H9 (cell line): ENCODE results near the gene GGT1. TPM values are rescaled to one million over a fixed set of nuclear protein-coding genes. Genes with fewer than 3 reads are reported as not detected.
A peak's percentile ranks its signal among the peaks of the same experiment; 100 is the strongest.

ENCODE experiments used
- DNase-seq: peaks from one replicate; pipeline ENCODE4 v3.0.0-alpha.2; 2017
- H2AFZ ChIP-seq: one replicate; pipeline ENCODE4 v1.6.1; 2013; ENCODE audit warnings: mild to moderate bottlenecking, low read length, control low read depth, moderate library complexity
- H2AK5ac ChIP-seq: 2 replicates; pipeline ENCODE4 v1.6.1; 2013; ENCODE audit warnings: low read length, control low read depth, mixed read lengths; ENCODE audit not compliant: insufficient read length
- H2BK120ac ChIP-seq: one replicate; pipeline ENCODE4 v1.6.1; 2013; ENCODE audit warnings: low read depth, mild to moderate bottlenecking, low read length, control low read depth, inconsistent platforms; ENCODE audit not compliant: poor library complexity, severe bottlenecking
- H2BK12ac ChIP-seq: 2 replicates; pipeline ENCODE4 v1.6.1; 2013; ENCODE audit warnings: low read length, control low read depth, mixed read lengths, low read depth; ENCODE audit not compliant: insufficient read length
- H2BK15ac ChIP-seq: 2 replicates; pipeline ENCODE4 v1.6.1; 2013; ENCODE audit warnings: low read depth, low read length, control low read depth
- H2BK20ac ChIP-seq: one replicate; pipeline ENCODE4 v1.6.1; 2013; ENCODE audit warnings: low read depth, mild to moderate bottlenecking, low read length, control low read depth, inconsistent platforms; ENCODE audit not compliant: poor library complexity, severe bottlenecking
- H2BK5ac ChIP-seq: 2 replicates; pipeline ENCODE4 v1.6.1; 2013; ENCODE audit warnings: low read length, control low read depth, mixed read lengths; ENCODE audit not compliant: insufficient read length
- H3K14ac ChIP-seq: 2 replicates; pipeline ENCODE4 v1.6.1; 2013; ENCODE audit warnings: low read length, control low read depth; ENCODE audit not compliant: insufficient read depth
- H3K18ac ChIP-seq: 2 replicates; pipeline ENCODE4 v1.6.1; 2013; ENCODE audit warnings: low read depth, mild to moderate bottlenecking, mixed read lengths, low read length, control low read depth; ENCODE audit not compliant: insufficient read length
- H3K23ac ChIP-seq: 2 replicates; pipeline ENCODE4 v1.6.1; 2013; ENCODE audit warnings: low read length, control low read depth, mixed read lengths, low read depth; ENCODE audit not compliant: insufficient read length
- H3K23me2 ChIP-seq: 2 replicates; pipeline ENCODE4 v1.6.1; 2013; ENCODE audit warnings: low read depth, mild to moderate bottlenecking, mixed read lengths, low read length, control low read depth; ENCODE audit not compliant: insufficient read length, poor library complexity, severe bottlenecking
- H3K27ac ChIP-seq: 2 replicates; pipeline ENCODE4 v1.5.1; 2013; ENCODE audit warnings: low read length, control low read depth, mixed read lengths, low read depth; ENCODE audit not compliant: insufficient read length
- H3K27me3 ChIP-seq: 2 replicates; pipeline ENCODE4 v1.6.1; 2013; ENCODE audit warnings: low read length, control low read depth, inconsistent platforms; ENCODE audit not compliant: insufficient read depth
- H3K4ac ChIP-seq: 2 replicates; pipeline ENCODE4 v1.6.1; 2013; ENCODE audit warnings: low read depth, mild to moderate bottlenecking, control low read depth, inconsistent platforms, low read length, moderate library complexity
- H3K4me1 ChIP-seq: 2 replicates; pipeline ENCODE4 v1.6.1; 2013; ENCODE audit warnings: low read length, control low read depth, inconsistent platforms; ENCODE audit not compliant: insufficient read depth
- H3K4me2 ChIP-seq: 2 replicates; pipeline ENCODE4 v1.6.1; 2013; ENCODE audit warnings: low read length, control low read depth, mixed read lengths; ENCODE audit not compliant: insufficient read length, insufficient read depth
- H3K56ac ChIP-seq: 2 replicates; pipeline ENCODE4 v1.6.1; 2013; ENCODE audit warnings: low read depth, mild to moderate bottlenecking, mixed read lengths, low read length, control low read depth; ENCODE audit not compliant: insufficient read length
- H3K79me1 ChIP-seq: 2 replicates; pipeline ENCODE4 v1.6.1; 2013; ENCODE audit warnings: low read depth, mild to moderate bottlenecking, moderate library complexity, low read length, control low read depth, inconsistent platforms; ENCODE audit not compliant: insufficient read depth, poor library complexity, severe bottlenecking
- H3K79me2 ChIP-seq: 2 replicates; pipeline ENCODE4 v1.6.1; 2013; ENCODE audit warnings: low read length, control low read depth, inconsistent platforms; ENCODE audit not compliant: insufficient read depth
- H3K9ac ChIP-seq: 2 replicates; pipeline ENCODE4 v1.6.1; 2013; ENCODE audit warnings: low read length, control low read depth, mixed read lengths; ENCODE audit not compliant: insufficient read length; ENCODE audit errors: extremely low read depth
- H3K9me3 ChIP-seq: one replicate; pipeline ENCODE4 v1.6.1; 2013; ENCODE audit warnings: low read depth, low read length, inconsistent platforms; ENCODE audit not compliant: control insufficient read depth
- H3T11ph ChIP-seq: one replicate; pipeline ENCODE4 v1.6.1; 2013; ENCODE audit warnings: mild to moderate bottlenecking, low read length, control low read depth, inconsistent platforms
- H4K20me1 ChIP-seq: one replicate; pipeline ENCODE4 v1.6.1; 2013; ENCODE audit not compliant: control insufficient read depth, insufficient read length, insufficient read depth
- H4K5ac ChIP-seq: 2 replicates; pipeline ENCODE4 v1.6.1; 2013; ENCODE audit warnings: low read depth, mild to moderate bottlenecking, mixed read lengths, low read length, control low read depth; ENCODE audit not compliant: insufficient read length
- H4K8ac ChIP-seq: replicated peaks from 2 replicates; pipeline ENCODE4 v1.6.1; 2013; ENCODE audit warnings: low read length, control low read depth, mixed read lengths, low read depth; ENCODE audit not compliant: insufficient read length
- H4K91ac ChIP-seq: 2 replicates; pipeline ENCODE4 v1.6.1; 2013; ENCODE audit warnings: low read depth, mild to moderate bottlenecking, moderate library complexity, mixed read lengths, low read length, control low read depth; ENCODE audit not compliant: insufficient read length
- H3K27ac Mint-ChIP-seq, 3 experiments: 2 replicates in 2 of 3; 3 replicates in 1 of 3; pipeline ENCODE4 v1.8.0; 2020 to 2021; ENCODE audit warnings: mixed read lengths in 3 of 3, mild to moderate bottlenecking in 1 of 3, moderate library complexity in 1 of 3
- H3K27me3 Mint-ChIP-seq: 2 replicates; pipeline ENCODE4 v1.8.0; 2021; ENCODE audit warnings: low read depth, mild to moderate bottlenecking, moderate library complexity, mixed read lengths
- H3K36me3 Mint-ChIP-seq, 3 experiments: 2 replicates in 2 of 3; 3 replicates in 1 of 3; pipeline ENCODE4 v1.8.0; 2020 to 2021; ENCODE audit warnings: low read depth in 3 of 3, mixed read lengths in 3 of 3; ENCODE audit not compliant: insufficient read depth in 1 of 3
- H3K4me1 Mint-ChIP-seq, 2 experiments: 2 replicates each; pipeline ENCODE4 v1.8.0; 2020; ENCODE audit warnings: mixed read lengths in 2 of 2
- H3K4me3 Mint-ChIP-seq, 2 experiments: 2 replicates in 1 of 2; 3 replicates in 1 of 2; pipeline ENCODE4 v1.8.0; 2020 to 2021; ENCODE audit warnings: mild to moderate bottlenecking in 2 of 2, mixed read lengths in 2 of 2, moderate library complexity in 1 of 2
- H3K9me3 Mint-ChIP-seq, 2 experiments: 2 replicates in 1 of 2; 3 replicates in 1 of 2; pipeline ENCODE4 v1.8.0; 2020; ENCODE audit warnings: mild to moderate bottlenecking in 2 of 2, mixed read lengths in 2 of 2, moderate library complexity in 1 of 2
- CTCF ChIP-seq: fragments of 200-600 bp; sonication (generic); conservative IDR thresholded peaks from 3 replicates; pipeline ENCODE4 v1.8.0; 2021; ENCODE audit warnings: antibody characterized with exemption, mild to moderate bottlenecking
- WGBS: extraction: QIAGEN DNeasy Blood & Tissue Kit; methylation state at CpG from one replicate; pipeline ENCODE4 v1.1.7; 2013; ENCODE audit warnings: missing lambda C conversion rate, low lambda C conversion rate, mixed read lengths; ENCODE audit not compliant: insufficient read length; ENCODE audit errors: extremely low coverage; 5-methylcytosine and 5-hydroxymethylcytosine counted together
- total RNA-seq: library from RNA; stranded (reverse); gene quantifications from 2 replicates; pipeline ENCODE4 v1.2.1, GENCODE V29; 2021

The GGT1 gene
- total RNA-seq, 1 experiment from 2014 or later: 20.5 TPM

- Histone ChIP-seq H2BK120ac (no peak overlapping the region), H3K4ac (no peak overlapping the region), H4K8ac (no peak overlapping the region), H3K14ac (no peak overlapping the region), H3K4me1 (no peaks in the 10 kb centered on the region), H3K79me1 (no peaks in the 10 kb centered on the region), H3K56ac (no peak overlapping the region), H4K91ac (no peak overlapping the region), H4K20me1 (no peaks in the 10 kb centered on the region), H3K27me3 (no peaks in the 10 kb centered on the region), H3K9ac (no peak overlapping the region), H2BK15ac (no peak overlapping the region), H3K27ac (no peak overlapping the region), H3K9me3 (no peaks in the 10 kb centered on the region), H2BK20ac (no peak overlapping the region), H2BK12ac (no peak overlapping the region), H4K5ac (no peak overlapping the region), H2BK5ac (no peak overlapping the region), H2AFZ (no peak overlapping the region), H3T11ph (no peak overlapping the region), H3K23ac (no peak overlapping the region), H3K4me2 (no peak overlapping the region), H3K18ac (no peak overlapping the region), H2AK5ac (no peak overlapping the region), H3K23me2 (no peaks in the 10 kb centered on the region), H3K79me2 (no peaks in the 10 kb centered on the region)
- Mint-ChIP-seq H3K27me3 (no peaks in the 10 kb centered on the region; the same call in 1 of the 2 replicates), H3K4me1 (peaks cover 0 to 2% of the 10 kb centered on the region in 2 experiments; a peak in 1 of 4 replicates), H3K36me3 (peaks cover 0 to 8% (median 7%) of the 10 kb centered on the region in 3 experiments; a peak in 3 of 7 replicates), H3K9me3 (no peaks in the 10 kb centered on the region), H3K27ac (peak overlapping the region; percentile 18 to 80 (median 65); a peak in 4 of 7 replicates), H3K4me3 (no peak overlapping the region; a peak in 1 of 5 replicates)
- DNase-seq: no peak
- TF ChIP-seq CTCF: no peak
- WGBS: no CpG with 5 or more reads among the region's 5 CpGs
Observed at GRCh38 chr22:24584166-24584790, 18.7 kb upstream of the GGT1 start.
